Astrocyte (in vitro differentiated cells and primary cell): ENCODE data around the gene PREX1.

Experiments used
- EZH2 ChIP-seq: IDR thresholded peaks from 2 replicates; pipeline ENCODE4 v1.6.1; 2012; ENCODE audit warnings: mild to moderate bottlenecking, low read length, inconsistent platforms; ENCODE audit not compliant: insufficient read depth
- TF ChIP-seq, protein P1 (sequence below): IDR thresholded peaks from 2 replicates; pipeline ENCODE4 v1.5.1; 2011; ENCODE audit warnings: low read depth, mild to moderate bottlenecking, inconsistent platforms, low read length, moderate library complexity; ENCODE audit not compliant: insufficient read depth

DNA sequence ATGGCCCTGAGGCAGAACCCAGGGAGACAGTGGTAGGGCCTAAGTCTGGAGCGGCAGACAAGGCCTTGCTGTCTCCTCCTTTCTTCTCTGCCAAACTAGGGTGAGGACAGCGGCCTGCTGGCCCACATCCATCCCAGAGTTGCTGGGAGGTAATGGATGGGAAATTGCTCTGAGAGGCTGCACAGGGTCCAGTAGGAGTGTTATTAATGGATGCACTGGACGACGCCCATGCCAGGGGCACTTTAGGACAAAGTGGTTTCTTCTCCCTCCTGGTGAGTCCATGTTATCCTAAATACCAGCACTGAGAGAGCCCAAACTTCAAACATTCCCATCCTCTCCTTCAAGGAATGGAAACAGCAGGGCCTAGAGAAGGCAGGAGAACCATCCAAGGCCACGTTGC, 28.3 kb upstream of the PREX1 start:
- TF ChIP-seq, protein P1, sequence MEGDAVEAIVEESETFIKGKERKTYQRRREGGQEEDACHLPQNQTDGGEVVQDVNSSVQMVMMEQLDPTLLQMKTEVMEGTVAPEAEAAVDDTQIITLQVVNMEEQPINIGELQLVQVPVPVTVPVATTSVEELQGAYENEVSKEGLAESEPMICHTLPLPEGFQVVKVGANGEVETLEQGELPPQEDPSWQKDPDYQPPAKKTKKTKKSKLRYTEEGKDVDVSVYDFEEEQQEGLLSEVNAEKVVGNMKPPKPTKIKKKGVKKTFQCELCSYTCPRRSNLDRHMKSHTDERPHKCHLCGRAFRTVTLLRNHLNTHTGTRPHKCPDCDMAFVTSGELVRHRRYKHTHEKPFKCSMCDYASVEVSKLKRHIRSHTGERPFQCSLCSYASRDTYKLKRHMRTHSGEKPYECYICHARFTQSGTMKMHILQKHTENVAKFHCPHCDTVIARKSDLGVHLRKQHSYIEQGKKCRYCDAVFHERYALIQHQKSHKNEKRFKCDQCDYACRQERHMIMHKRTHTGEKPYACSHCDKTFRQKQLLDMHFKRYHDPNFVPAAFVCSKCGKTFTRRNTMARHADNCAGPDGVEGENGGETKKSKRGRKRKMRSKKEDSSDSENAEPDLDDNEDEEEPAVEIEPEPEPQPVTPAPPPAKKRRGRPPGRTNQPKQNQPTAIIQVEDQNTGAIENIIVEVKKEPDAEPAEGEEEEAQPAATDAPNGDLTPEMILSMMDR: no peak
- TF ChIP-seq EZH2: no peak
